ENCODE data around the gene CASP8AP2.
"Not testable (repeated sequence)": the region's sequence is repeated elsewhere in the genome, so short reads cannot be mapped to it uniquely, and the experiment has no call there.

The CASP8AP2 gene

GRCh38 chr6:89819336-89820130 lies 10.1 kb upstream of the CASP8AP2 start, which contains the start of gene MDN1:
Gene MDN1, minus strand, starts transcription at chr6:89819794. Its CDS starts 187 bp downstream, at chr6:89819607.
- peak; percentile 85 to 89 for DNase-seq (ENCODE audit: low read depth in 2 of 2)

GRCh38 chr6:89826029-89826528 lies 3.6 kb upstream of the CASP8AP2 start:
- DNase-seq (ENCODE audit: low read depth in 2 of 2) = no peak

DNA sequence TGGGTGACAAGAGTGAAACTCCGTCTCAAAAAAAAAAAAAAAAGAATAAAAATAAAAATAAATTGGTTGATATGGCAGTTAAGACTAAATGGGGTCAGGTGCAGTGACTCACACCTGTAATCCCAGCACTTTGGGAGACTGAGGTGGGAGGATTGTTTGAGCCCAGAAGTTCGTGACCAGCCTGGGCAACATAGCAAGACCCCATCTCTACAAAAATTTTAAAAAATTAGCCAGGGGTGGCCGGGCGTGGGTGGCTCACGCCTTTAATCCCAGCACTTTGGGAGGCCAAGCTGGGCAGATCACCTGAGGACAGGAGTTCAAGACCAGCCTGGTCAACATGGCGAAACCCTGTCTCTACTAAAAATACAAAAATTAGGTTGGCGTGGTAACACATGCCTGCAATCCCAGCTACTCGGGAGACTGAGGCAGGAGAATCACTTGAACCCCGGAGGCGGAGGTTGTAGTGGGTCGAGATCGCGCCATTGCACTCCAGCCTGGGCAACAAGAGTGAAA lies 1.1 kb upstream of the CASP8AP2 start:
- DNase-seq (ENCODE audit: low read depth in 2 of 2) = not testable (repeated sequence)

DNA sequence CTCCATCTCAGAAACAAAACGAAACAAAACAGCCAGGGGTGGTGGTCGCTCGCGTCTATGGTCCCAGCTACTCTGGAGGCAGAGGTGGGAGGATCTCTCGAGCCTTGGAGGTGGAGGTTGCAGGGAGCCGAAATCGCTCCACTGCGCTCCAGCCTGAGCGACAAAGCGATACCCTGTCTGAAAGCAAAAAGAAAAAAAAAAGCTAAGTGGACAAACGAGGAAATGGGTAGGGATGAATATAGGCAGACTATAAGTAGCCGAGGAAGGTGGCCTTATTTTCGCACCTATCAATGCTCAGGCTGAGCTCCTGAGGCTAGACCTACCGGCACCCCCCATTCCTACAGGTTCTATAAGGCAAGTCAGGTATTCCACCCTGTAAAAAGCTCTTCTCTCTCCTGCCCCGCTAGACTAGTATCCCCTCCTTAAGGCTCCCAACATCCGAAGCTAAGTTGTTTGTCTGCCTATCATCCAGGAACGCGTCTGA lies 650 bp upstream of the CASP8AP2 start:
- no peak for DNase-seq (ENCODE audit: low read depth in 2 of 2)

GRCh38 chr6:89830170-89830809 lies 610 bp downstream of the CASP8AP2 start:
- no peak for DNase-seq (ENCODE audit: low read depth in 2 of 2)

DNA sequence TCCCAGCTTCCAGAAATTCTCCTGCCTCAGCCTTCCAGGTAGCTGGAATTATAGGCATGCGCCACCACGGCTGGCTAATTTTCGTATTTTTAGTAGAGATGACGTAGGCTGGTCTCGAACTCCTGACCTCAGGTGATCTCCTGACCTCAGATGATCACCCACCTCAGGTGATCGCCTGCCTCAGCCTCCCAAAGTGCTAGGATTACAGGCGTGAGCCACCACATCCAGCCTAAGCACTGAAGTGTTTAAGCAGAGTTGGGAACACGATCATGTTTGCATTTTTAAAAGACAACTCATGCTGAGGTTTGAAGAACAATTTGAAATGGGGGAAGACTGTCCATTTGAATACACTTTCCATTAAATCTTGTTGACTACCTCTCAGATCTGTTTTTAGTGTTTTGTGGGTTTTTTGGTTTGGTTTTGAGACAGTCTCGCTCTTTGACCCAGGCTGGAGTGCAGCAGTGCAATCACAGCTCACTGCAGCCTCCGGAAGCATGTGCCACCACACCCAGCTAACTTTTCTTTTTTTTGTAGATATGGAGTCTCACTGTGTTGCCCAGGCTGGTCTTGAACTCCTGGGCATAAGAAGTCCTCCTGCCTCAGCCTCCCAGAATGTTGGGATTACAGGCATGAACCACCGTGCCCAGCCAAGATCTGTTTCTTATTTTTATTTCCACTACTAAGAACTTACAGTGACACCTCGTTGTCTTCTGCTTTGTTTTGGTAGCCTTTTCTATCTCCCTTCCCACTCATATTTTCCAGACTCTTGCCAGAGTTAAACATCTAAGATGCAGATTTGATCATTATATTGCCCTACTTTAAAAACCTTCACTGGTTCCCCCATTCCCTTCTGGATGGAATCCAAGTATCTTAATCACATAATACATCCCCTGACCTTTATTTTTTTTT lies 5.5 kb downstream of the CASP8AP2 start:
- no peak for DNase-seq (ENCODE audit: low read depth in 2 of 2)

GRCh38 chr6:89836639-89837222 lies 7.1 kb downstream of the CASP8AP2 start:
- DNase-seq (ENCODE audit: low read depth in 2 of 2) = no peak

DNA sequence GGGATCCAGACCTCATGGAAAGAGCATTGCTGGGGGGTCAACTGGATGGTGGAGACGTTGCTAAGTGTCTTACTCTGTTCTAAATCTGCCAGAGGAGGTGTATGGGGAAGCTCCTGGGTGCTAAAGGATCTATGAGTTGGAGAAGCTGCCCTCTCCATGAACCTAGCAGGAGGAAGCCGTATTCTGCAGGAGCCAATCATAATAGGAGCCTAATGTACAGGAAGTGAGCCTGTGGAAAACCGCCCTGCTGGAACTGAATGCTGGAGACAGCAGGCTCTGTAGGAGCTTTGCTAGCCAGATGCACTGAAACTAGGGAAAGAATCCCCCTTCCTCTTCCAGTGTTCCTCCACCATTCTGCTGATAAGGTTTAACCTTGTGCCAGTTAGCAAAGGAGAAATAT lies 10.9 kb downstream of the CASP8AP2 start:
- DNase-seq (ENCODE audit: low read depth in 2 of 2) = no peak

GRCh38 chr6:89842228-89842627 lies 12.5 kb downstream of the CASP8AP2 start:
- DNase-seq (ENCODE audit: low read depth in 2 of 2) = no peak

DNA sequence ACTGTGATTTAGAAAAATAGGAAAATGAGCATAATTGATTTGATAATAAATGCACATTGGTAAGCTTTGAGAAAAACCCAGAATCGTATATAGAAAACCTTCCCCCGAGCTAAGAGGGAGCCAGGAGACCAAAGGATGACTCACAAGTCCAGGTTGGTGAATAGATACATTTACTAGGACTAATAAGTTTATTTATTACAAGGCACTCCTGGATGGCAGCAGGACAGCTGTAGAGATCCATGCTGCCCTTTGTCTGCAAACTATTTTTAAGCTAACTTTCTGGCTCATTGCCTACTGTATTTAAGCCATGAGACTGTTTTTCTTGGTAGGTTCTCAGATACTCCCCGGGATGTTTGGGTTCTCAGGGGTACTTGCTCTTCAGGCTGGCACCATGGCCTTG lies 13.4 kb downstream of the CASP8AP2 start:
- no peak for DNase-seq (ENCODE audit: low read depth in 2 of 2)

DNA sequence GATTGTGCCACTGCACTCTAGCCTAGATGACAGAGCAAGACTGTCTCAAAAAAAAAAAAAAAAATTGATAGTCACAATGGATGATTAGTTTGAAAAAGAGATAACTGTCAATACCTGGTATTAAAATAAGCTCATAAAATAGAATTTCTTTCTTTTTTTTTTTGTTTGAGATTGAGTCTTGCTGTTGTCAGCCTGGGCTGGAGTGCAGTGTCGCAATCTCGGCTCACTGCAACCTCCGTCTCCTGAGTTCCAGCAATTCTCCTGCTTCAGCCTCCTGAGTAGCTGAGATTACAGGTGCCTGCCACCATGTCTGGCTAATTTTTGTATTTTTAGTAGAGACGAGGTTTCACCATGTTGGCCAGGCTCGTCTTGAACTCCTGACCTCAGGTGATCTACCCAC lies 17.8 kb downstream of the CASP8AP2 start:
- not testable (repeated sequence) for DNase-seq (ENCODE audit: low read depth in 2 of 2)

DNA sequence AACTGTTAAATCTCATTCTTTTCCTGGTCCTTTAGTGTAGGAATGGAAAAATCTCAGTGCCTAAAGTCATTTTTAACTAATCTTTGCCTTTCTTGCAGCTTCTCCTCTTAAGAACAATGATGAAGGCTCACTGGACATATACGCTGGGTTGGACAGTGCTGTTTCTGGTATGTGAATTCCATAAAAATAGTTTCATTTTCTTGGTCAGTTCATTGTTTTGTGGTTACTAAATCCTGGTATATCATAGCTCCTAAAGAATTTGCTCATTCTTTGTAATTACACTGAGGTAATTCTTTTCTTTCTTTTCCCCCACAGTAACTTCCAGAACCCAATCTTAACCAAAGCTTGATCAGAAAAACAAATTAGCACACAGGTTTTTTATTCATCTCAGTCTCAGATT lies 23.4 kb downstream of the CASP8AP2 start:
- no peak for DNase-seq (ENCODE audit: low read depth in 2 of 2)

- DNase-seq (ENCODE audit: low read depth in 2 of 2) = no peak
These were observed 28.4 kb downstream of the CASP8AP2 start for GRCh38 chr6:89858041-89858440.

DNA sequence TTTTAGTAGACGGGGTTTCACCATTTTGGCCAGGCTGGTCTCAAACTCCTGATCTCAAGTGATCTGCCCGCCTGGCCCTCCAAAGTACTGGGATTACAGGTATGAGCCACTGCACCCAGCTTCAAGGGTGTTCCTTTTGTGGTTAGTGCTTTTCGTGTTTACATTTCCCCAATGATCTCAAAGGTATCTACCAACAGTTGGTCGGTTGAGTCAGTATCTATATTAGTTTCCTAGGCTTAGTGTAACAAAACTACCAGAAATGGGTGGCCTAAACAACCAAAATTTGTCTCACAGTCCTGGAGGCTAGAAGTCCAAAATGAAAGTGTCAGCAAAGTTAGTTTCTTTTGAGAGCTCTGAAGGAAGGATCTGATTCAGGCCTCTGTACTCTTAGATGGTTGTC lies 30.1 kb downstream of the CASP8AP2 start:
- DNase-seq (ENCODE audit: low read depth in 2 of 2) = no peak

GRCh38 chr6:89862273-89862672 lies 32.6 kb downstream of the CASP8AP2 start:
- no peak for DNase-seq (ENCODE audit: low read depth in 2 of 2)

DNA sequence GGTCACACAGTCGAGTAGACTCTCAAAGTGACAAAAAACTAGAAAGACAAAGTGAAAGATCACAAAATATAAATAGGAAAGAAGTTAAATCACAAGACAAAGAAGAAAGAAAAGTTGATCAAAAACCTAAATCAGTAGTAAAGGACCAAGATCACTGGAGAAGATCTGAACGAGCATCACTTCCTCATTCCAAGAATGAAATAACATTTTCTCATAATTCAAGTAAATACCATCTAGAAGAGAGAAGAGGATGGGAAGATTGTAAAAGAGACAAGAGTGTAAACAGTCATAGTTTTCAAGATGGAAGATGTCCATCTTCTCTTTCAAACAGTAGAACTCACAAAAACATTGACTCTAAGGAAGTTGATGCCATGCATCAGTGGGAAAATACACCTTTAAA lies 33.0 kb downstream of the CASP8AP2 start:
- no peak for DNase-seq (ENCODE audit: low read depth in 2 of 2)

DNA sequence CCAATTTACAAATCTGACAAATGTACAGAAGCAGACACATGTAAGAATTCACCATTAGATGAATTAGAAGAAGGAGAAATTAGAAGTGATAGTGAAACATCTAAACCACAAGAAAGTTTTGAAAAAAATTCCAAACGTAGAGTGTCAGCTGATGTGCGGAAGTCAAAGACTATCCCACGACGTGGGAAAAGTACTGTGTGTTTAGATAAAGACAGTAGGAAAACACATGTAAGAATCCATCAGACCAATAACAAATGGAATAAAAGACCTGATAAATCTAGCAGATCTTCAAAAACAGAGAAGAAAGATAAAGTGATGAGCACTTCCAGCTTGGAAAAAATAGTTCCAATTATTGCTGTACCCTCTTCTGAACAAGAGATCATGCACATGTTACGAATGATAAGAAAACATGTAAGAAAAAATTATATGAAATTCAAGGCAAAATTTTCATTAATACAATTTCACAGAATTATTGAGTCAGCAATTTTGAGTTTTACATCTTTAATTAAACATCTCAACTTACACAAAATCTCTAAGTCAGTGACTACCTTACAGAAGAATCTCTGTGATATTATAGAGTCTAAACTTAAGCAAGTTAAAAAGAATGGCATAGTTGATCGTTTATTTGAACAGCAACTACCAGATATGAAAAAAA lies 36.5 kb downstream of the CASP8AP2 start:
- DNase-seq (ENCODE audit: low read depth in 2 of 2) = no peak

DNA sequence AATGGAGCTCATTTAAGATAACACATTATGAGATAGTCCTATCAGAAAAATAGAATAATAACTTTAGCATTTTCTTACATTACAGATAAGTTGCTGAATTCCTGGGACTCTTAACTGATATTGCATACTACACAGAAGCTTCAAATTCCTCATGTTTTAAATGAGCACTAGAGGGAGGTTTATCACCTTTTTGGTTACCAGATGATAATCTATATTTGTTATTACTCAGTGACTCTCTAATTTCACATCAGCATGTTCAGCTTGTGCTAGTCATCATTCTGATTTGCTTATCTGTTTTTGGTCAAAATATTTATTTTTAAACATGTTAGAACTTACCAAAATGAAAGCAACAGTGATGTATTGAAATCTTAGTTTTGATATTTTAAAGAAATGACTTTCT lies 44.0 kb downstream of the CASP8AP2 start:
- DNase-seq (ENCODE audit: low read depth in 2 of 2) = no peak

DNA sequence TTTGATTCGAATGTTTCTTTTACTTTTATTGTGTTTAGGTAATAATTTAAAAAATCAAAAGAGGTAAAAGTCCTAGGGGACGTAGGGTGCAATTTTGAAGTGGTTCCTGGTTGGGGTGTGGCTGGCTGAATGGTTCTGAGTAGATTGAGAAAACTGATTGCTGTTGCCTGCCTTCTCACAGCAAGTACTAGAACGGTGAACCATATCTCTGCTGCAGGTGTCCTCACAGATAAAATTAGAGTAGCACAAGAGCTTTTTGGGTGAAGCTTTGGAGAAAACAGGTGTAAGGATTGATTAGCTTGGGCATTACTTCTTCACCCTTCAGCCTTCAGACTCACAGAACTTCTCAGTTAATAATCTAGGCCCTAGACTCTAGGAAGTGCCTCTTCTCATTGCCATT lies 44.8 kb downstream of the CASP8AP2 start:
- no peak for DNase-seq (ENCODE audit: low read depth in 2 of 2)

GRCh38 chr6:89886378-89887120 lies 56.9 kb downstream of the CASP8AP2 start:
- no peak for DNase-seq (ENCODE audit: low read depth in 2 of 2)
